Measurements from ENCODE around the gene WDR4.
"Not testable (repeated sequence)": the region's sequence is repeated elsewhere in the genome, so short reads cannot be mapped to it uniquely, and the experiment has no call there.

WDR4 gene, protein sequence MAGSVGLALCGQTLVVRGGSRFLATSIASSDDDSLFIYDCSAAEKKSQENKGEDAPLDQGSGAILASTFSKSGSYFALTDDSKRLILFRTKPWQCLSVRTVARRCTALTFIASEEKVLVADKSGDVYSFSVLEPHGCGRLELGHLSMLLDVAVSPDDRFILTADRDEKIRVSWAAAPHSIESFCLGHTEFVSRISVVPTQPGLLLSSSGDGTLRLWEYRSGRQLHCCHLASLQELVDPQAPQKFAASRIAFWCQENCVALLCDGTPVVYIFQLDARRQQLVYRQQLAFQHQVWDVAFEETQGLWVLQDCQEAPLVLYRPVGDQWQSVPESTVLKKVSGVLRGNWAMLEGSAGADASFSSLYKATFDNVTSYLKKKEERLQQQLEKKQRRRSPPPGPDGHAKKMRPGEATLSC

DNA sequence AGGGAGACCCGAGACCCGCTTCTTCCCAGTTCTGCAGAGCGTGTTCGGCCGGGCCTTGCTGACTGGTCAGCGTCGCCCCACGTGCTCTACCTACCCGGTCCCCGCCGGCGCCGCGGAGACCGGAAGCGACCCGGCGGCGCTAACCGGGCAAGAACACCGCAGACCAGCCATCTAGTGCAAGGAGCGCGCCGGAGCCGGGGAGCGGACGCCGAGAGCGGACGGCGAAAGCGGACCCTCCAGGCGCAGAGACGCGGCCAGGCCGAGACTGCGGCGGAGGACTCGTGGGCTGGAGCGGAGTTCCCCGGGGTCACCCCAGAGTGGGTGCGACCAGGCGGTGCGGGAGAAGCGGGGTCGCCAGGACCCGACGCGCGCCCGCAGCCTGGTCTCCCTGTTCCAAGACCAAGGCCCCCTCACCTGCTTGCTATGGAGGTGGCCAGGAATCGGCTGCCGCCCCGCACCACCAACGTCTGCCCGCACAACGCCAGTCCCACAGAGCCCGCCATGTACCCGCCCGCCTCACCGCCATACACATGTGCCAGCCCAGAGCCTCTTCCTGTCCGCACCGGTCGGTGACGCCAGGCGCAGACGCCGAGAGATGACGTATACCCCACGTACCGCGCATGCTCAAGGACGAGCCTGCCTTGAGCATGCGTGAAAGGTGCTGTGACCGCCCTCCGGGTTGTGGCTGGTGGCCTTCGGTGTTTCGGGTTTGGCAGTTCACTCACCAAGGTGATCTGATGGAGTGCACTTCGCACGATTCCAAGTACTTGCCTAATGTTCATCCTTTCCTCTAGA, at the start of gene WDR4:
WDR4 (minus strand) TSS at position 547 of the 795 bp plus-strand sequence; CDS start at position 503, 44 bp downstream.
- peak; percentile 95 for DNase-seq

DNA sequence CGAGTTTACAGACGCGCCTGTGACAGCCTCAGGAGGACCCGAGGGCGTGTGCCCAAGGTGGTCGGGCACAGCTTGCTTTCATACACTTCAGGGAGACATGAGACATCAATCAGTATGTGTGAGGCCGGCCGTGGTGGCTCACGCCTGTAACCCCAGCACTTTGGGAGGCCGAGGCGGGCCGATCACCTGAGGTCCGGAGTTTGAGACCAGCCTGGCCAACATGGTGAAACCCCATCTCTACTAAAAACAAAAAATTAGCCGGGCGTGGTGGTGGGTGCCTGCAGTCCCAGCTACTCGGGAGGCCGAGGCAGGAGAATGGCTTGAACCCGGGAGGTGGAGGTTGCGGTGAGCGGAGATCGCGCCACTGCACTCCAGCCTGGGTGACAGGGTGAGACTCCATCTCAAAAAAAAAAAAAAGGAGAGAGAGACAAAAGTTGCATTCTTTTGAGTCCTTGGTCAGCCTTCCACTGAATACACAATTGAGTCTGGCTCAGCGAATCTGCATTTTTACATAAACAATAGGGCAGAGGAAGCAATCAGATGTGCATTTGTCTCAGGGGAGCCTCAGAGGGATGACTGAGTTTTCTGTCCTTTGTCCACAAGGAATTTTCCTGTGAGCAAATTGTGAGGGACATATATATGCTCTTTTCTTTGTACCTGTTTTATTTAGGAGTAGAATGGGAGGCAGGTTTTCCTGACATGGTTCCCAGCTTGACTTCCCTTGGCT, 48.3 kb upstream of the WDR4 start:
- DNase-seq, result not testable (repeated sequence)

DNA sequence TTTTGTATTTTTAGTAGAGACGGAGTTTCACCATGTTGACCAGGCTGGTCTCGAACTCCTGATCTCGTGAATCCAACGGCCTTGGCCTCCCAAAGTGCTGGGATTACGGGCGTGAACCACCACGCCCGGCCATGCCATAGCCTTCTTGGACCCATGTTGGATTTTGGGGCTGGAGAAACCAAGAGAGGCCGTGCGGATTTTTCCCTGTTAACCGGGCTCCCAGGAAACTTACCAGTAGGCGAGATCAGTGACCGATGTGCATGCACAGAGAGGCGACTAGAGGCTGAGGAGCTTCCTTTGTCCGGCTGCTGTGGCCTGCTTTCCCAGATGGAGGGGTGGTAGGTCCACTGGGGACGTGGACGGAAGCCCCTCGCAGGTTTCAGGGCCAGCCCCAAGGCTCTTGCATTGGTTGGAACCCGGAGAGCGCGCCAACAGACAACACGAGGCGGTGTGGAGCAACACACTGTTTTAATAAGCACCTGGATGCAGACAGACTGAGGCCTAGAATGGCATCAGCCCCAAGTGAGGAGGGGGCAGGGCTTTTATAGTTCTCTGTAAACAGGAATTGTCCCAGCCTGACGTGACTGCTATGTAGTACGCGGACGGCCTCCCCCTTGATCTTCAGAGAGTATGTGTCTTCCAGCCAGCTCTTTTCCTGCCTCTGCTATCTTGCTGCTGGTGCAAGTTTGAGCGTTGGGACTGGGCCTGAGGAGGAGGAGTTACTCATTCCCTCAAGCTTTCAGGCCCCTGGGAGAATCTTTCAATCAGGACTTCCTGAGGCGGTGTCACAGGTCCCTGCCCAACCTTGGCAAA, 46.0 kb upstream of the WDR4 start, which contains the start of gene ERVH48-1:
ERVH48-1 (minus strand) TSS at position 517 of the 813 bp plus-strand sequence. CDS start 6,624 bp downstream, outside the sequence.
- no peak for DNase-seq

DNA sequence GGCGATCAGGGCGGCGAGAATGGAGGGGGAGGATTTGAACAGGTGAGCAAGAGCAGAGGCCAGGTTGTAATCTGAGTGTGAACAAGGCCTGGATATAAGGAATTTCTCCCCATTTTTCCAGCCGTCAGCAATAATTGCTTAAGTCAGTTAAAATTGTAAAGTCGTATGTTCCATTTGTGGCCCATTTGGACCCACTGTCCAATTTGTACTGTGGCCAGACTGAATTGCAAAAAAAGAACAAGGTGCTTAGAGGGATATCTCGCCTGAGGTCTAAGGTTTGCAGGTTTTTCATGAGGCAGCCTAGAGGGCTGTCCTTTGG, 45.1 kb upstream of the WDR4 start:
- DNase-seq, result no peak

DNA sequence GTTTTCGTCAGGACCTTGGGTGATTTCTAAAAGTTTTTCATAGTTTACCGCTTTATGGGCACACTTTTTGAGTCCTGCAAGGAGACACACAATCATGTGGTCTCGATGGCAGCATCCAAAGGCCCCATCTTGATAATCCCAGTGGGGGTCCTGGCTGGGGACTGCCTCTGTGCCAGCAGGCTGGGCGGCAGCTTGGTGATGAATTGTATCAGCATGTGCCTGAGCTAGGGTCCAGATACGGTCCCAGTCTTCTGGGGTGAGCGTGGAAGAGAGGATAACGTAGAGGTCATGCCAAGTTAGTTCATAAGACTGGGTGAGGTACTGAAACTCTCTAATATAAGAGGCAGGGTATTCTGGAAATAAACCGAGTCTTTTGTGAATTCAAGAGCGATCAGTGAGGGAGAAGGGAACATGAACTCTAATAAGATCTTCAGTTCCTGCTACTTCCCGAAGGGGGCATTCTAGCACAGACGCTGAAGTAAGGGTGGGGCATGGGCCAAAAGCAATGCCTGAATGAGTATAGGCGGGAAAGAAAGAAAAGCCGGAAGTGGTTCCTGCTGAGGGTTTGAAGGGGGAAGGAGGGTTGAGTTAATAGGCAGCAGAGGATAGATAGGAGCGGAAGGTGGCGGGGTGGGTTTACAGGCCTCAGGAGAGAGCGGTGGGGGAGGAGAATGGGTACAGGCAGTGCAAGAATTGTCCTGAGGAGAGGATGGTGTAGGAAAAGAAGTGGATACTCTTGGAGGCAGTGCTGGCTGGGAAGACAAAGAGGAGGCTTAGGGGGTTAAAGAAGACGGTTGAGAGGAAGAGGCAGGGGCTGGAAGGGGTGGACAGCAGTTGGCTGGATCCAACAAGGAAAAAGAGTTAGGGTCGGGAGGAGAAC, 44.5 kb upstream of the WDR4 start:
- peak; percentile 60 to 65 for DNase-seq

DNA sequence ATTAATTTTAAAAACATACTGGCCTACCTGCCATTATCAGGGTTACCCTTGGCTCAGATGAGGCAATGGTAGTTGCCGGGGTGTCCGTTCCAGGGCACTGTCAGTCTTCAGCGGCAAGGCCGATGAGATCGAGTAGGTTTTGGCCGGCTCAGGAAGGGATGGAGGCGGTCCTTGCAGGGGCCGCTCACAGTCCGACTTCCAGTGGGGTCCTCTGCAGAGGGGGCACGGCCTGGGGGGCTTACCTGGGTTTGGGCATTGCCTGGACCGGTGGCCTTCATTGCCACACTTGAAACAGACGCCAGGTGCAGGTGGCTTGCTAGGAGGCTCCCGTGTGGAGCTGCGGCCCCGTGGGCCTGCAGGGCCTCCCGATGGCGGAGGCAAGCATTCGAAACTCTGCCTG, 43.6 kb upstream of the WDR4 start:
- DNase-seq, result no peak

DNA sequence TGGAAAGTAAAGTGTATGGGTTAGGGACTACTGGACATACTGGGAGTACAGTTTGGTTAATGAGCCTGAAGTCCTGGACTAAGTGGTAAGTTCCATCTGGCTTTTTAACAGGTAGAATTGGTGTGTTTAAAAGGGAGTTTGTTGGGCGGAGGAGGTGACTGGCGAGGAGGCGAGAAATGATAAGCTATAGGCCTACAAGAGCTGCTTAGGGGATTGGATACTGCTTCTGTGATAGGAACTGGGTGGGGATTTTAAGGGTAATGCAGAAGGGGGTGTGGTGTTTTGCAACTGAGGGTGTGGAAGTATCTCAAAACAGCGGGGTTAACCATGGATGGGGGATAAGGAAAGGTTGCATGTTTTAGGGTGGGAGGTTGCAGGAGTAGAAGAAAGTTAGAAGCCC, 42.6 kb upstream of the WDR4 start:
- DNase-seq, result no peak

DNA sequence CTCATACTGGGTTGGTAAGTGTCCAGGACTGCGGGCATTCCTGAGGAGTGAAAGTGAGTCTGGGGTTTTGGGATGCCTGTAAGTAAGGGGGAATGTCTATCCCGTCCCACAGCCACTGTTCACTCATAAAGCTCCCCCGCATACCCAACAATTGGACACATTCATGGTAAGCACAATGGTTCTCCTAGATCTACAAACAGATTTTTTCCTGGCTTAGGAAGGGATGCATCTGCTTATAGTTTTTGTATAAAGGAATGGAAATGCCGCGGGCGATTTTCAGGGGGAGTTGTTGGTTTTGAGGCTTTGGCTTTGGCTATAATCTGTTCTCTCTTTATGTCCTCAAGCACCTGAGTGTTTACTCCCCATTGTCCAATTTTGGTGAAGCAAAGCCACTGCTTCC, 39.0 kb upstream of the WDR4 start:
- DNase-seq, result no peak

DNA sequence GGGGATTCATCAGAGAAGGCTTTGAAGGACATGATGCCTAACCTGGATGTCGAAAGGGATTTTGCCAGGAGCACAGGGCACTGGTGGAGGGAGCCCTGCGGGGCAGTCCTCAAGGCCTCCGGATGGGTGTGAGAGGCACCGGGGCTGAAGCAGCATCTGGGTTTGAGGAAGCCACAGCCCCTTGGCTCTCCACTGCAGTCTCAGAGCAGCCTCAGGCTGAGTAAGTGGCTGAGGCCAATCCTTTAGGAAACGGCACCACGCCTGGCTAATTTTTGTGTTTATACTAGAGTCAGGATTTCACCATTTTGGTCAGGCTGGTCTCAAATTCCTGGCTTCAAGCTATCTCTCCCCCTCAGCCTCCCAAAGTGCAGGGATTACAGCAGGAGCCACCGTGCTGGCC, 34.1 kb upstream of the WDR4 start:
- no peak for DNase-seq

DNA sequence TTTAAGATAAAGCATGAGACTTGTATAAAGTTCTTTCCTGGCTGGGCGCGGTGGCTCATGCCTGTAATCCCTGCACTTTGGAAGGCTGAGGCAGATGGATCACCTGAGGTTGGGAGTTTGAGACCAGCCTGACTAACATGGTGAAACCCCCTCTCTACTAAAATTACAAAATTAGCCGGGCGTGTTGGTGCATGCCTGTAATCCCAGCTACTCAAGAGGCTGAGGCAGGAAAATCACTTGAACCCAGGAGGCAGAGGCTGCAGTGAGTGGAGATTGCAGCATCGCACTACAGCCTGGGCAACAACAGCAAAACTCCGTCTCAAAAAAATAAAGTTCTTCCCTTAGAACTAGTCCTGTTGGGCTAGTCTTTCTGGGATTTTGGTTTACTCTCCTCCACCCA, 32.6 kb upstream of the WDR4 start:
- DNase-seq, result not testable (repeated sequence)

DNA sequence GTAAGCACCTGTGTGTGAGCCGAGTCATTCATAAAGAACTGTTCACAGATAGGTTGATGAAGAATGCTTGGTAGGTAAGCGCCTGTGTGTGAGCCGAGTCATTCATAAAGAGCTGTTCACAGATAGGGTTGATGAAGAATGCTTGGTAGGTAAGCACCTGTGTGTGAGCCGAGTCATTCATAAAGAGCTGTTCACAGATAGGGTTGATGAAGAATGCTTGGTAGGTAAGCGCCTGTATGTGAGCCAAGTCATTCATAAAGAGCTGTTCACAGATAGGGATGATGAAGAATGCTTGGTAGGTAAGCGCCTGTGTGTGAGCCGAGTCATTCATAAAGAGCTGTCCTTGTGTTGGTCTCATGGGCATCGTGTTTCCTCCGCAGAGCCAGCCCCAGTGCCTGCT, 29.1 kb upstream of the WDR4 start:
- not testable (repeated sequence) for DNase-seq

DNA sequence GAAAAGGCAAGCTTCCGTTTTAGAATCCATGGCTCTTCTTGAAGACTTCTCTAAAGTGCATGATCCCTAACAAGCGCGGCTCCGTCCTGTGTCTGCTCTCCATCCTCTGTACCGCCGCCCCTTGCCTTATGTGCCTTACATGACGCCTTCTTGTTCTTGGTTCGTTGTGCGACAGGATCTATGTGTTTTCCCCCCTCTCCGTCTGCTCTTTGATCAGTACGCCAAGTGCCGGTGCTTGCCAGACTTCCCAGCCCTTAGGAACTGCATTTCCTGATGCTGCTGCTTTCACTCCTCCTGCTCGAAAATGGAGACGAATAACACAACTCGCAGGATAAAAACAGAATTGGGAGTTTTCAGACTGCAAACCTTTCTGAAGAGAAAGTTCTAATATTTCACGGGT, 26.9 kb upstream of the WDR4 start:
- no peak for DNase-seq

DNA sequence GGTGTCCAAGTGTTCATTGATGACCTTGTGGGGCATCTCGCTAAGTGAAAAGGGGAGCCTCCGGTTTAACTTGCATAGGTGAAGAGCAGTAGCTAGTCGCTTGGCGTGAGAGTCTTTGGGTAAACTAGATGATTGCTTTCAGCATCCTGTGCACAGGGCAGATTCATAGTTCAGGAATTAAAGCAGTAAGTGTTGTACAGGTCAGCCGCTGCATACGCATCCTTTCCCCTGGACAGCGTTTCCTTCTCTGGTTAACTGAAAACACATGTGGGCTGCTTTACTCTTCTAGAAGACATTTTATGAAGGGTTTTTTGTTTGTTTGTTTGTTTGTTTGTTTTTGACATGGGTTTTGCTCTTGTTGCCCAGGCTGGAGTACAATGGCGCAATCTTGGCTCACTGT, 25.9 kb upstream of the WDR4 start:
- no peak for DNase-seq

DNA sequence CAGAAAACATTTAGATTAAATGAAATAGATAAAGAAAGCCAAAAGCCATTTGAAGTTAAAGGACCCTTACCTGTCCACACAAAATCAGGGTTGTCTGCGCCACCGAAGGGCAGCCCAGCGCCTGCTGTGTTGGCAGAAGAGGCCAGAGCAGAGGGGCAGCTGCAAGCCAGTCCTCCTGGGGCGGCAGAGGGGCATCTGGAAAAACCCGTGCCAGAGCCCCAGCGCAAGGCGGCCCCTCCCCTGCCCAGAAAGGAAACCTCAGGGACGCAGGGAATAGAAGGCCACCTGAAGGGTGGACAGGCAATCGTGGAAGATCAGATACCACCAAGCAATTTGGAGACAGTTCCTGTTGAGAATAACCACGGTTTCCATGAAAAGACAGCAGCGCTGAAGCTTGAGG, 24.5 kb upstream of the WDR4 start:
- DNase-seq, result no peak

DNA sequence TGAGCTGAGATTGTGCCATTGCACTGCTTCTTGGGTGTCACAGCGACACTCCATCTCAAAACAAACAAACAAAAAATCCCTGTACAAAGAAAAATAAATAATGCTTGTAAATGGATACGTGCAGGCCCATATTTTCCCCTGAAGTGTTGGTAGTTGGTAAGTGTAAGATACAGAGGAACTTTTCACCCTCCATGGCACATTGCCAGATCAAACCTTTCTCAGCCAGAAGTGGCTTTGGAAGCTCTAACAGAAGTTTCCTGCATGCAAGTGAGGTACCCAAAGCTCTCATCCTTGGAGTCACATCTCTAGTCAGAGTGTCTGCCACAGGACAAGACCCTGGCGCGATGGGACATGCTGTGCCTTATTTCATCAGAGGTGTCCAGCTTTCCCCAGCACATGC, 21.1 kb upstream of the WDR4 start:
- no peak for DNase-seq

DNA sequence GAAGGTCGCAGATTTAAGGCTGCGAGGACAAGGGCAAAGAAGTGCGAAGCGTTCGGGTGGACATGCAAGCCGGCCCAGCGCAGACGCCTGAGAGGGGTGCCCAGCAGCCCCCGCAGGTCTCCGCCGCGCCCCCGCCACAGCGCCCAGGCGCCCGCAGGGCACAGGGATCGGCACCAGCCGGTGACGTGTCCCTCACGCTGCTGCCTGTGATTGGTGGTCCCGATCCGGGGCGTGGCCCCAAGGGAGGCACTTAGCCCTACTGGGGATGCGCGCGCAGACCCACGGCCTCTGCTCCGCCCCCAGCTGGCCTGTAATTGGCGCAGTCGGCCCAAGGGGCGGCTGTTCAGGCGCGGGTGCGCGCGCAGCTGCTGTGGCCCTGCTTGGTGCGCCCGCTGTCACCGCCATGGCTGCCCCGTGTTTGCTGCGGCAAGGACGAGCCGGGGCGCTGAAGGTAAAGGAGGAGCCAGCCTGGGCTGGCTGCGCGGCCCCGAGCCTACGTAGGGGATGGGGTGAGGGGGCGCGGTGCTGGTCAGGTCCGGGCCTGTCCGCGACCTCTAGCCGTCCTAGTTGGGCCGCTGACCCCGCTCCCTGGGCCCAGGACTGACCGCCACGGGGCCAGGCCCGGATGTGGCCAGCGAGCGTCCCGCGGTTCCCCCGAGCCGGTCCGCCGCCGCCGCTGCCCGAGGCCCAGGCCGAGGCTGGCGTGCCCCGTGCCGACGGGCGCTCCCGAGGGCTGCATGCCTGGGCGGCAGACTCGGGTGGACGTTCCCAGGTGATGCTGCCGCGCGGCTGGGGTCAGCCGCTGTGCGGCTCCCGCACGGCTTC, 13.8 kb upstream of the WDR4 start, which contains the start of gene NDUFV3:
NDUFV3 (plus strand) TSS at position 379 of the 825 bp plus-strand sequence; CDS start at position 404, 25 bp downstream.
- peak; percentile 94 to 98 for DNase-seq

DNA sequence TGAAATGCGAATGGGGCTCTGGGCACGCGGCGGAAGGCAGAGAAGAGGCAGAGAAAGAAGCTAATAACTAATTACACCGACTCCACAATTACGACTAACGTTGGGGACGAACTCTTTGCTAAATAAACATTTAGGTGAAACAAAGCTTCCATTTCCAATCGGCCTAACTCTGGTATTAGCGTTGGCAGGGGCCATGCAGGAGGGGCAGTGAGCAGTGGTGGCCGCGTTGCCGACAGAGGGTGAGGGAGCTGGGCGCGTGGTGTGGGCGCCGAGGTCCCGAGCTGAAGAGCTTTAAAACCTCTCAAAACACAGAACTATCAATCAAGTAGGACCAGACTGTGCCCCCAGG, 13.2 kb upstream of the WDR4 start:
- DNase-seq, result no peak

DNA sequence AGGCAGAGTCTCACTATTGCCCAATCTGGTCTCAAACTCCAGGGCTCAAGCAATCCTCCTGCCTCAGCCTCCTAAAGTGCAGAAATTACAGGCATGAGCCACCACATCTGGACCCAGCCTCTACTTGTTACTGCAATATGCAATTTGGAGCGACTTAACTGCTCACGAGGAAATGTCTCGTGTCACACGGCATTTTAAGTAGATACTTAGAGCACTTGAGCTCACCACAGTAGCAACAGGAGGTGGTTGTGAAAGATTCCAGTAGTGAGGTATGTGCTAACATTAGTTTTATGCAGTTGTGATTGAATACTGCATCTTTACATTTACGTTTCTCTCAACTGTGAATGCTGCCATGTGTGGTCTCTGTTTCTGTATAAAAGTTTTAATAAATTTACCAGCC, 8.0 kb upstream of the WDR4 start:
- no peak for DNase-seq

DNA sequence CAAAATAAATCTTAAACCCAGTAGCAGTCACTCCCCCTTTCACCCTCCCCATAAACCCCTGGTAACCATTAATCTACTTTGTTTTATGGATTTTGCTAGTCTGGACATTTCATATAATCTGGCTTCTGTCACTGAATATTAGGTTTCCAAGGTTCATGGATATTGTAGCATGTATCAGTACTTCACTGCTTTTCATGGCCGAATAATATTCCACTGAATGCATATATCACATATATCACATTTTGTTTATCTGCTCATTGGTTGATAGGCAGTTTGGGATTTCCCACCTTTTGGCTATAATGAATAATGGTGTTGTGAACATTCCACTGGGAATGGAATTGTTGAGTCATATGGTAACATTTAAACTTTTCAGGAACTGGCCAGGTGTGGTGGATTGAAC, 4.6 kb upstream of the WDR4 start:
- no peak for DNase-seq

DNA sequence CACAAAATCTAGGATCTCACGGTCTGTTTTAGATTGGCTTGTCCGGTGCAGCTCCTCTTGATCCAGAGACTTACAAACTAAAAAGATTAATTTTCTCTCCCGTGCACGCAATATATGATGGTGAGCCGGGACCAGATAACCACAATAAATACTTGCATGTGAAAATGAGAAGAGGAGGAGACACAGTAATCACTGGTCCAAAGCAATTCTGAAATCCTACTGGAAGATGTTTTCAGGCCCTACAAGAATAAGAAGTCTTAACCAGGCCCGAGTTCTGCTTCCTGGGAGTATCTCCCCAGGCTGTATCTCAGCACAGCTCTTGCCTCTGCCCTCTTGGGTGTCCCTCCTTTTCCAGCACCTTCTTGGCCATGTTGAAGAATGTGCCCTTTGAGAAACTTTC, 1.0 kb upstream of the WDR4 start:
- no peak for DNase-seq

DNA sequence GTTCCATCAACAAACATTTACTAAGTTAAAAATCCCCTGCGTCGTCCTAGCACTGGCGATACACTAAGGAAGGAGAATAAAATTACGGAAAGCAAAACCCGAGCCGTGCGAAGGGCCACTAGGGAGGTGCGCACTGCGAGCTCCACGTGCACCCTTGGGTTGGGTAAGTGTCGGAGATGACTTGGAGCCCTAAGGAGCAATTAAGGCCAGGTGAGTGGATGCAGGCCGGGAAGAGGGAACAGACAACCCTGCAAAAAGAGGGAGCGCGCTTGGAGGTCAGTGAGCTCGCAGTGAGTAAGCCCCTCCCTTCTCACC, 704 bp downstream of the WDR4 start:
- no peak for DNase-seq

Data from NCI-H1930 (cell line).